GM04503 (cell line): ENCODE measurements around the gene NPAS1.
A peak's percentile ranks its signal among the peaks of the same experiment; 100 is the strongest.

Experiments used
- DNase-seq: peaks from one replicate; pipeline ENCODE4 v3.0.0-alpha.2; 2012; ENCODE audit warnings: low read depth

NPAS1 gene

DNA sequence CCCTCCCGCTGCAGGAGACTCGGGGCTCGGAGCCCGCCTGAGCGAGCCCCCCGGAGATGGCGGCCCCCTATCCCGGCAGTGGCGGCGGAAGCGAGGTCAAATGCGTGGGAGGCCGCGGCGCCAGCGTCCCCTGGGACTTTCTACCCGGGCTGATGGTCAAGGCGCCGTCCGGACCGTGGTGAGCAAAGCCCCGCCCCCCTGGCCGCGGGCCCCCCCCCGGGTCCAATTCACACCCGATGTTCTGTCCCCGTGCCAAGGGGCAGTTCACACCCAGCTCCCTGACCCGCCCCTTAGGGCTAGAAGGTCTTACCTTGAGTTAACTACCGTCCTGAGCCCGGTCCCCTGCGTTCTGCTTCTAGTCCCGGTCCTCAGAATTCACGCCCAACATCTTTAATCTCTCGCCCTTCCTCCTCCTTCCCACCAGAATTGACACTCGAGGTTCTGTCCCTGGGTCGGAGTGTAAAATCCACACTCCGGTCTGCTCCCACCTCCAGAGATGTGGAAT, 1.4 kb downstream of the NPAS1 start:
- no peak for DNase-seq

DNA sequence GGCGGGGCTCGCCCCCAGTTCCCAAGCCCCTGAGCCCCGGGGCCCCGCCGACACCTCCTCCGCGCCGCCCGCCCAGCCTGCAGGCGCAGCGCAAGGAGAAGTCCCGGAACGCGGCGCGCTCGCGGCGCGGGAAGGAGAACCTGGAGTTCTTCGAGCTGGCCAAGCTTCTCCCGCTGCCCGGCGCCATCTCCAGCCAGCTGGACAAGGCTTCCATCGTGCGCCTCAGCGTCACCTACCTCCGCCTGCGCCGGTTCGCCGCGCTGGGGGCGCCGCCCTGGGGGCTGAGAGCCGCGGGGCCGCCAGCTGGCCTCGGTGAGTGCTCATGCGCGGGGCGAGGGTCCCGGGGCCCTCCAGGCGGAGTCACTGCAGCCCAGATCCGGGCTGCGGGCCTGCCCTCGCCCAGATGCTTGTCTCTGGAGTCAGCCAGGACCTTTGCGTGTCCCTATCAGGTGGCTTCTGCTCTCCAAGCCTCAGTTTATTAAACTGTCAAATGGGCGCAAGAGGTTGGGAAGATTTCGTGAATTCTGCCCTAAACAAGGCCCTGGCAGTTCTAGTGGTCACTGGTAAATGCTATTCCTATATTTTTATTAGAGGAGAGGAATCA, 2.0 kb downstream of the NPAS1 start:
- no peak for DNase-seq

DNA sequence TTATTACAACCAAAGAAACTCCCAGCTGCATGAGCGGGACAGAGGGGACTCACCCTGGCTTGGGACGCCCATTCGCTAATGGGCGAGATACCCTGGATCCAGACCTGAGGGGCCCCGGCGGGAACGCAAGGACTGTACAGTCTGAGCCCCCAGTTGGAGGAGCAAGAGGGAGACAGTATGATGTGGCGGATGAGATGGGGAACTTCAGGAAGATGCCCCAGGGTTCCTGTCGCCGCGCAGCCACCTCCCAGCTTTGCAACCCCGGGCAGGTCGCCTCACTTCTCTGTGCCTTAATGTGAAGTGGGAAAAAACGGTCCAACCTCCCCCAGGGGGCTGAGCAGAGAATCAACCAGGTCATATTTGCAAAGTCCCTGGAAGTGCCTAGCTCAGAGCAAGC, 2.5 kb downstream of the NPAS1 start:
- no peak for DNase-seq

DNA sequence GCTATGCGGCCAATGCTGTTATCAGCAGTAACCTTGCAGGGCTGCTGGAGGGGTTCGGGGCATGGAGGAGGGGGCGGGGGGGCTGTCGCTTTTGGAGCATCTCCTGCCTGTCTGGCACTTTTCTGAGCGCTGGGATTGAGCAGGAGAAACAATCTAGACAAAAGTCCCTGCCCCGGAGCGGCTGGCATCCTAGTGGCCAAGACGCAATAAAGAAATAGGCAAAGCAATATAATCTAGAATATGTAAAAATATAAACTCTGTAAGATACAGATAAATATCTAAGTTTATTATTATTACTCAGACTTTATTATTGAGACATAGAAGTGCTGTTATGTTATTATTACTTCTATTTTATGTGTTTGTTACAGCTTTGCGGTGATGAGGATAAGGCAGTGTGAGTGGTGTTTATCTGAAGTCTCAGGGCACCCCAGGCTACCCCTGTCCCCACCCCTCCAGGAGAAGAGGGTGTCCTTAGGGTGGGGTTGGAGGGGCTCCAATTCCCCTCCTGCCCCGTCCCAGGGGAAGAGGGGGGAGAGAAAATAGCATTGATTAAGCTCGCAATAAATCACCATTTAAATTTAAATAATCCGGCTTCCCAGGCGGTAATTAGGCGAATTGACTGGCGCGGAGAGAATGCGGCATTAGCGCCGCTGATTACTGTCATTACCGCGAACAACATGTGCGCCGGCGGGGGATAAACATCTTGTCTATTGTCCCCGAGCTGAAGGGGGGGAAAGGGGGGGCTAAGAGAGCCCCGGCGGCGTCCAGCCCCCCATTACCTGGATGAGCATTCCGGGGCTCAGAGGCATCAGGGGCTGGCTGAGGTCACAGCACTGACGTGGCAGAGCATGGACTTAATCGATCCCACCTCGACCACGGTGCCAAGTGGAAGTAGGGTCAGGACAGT, 3.2 kb downstream of the NPAS1 start:
- DNase-seq: no peak

DNA sequence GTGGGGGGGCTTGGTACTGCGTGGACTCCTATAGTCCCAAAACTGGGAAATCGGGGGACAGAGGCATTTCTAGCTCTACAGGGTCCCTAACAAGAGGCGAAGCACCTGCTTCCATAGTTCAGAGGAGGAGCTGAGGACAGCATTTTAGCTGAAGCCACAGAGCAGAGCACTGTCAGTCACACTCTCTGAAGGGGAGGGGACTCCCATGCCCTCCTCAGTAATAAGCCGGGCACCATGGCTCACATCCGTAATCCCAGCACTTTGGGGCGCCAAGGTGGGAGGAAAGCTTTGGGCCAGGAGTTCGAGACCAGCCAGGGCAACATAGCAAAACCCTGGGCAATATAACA, 3.8 kb downstream of the NPAS1 start:
- DNase-seq: no peak

DNA sequence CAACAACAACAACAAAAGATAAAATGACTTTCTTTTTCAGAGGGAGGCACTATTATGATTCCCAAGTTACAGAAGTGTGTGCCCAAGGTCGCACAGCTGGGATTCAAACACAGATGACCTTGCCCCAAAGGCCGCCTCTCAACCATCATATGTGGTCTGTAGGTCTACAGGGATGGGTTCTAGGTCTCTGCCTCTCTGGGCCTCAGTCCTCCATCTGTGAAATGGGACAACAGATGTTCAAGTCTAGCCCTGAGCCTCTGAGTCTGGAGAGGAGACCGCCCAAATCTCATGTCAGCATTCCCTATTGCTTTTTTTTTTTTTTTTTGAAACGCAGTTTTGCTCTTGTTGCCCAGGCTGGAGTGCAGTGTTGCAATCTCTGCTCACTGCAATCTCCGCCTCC, 4.9 kb downstream of the NPAS1 start:
- DNase-seq: no peak

DNA sequence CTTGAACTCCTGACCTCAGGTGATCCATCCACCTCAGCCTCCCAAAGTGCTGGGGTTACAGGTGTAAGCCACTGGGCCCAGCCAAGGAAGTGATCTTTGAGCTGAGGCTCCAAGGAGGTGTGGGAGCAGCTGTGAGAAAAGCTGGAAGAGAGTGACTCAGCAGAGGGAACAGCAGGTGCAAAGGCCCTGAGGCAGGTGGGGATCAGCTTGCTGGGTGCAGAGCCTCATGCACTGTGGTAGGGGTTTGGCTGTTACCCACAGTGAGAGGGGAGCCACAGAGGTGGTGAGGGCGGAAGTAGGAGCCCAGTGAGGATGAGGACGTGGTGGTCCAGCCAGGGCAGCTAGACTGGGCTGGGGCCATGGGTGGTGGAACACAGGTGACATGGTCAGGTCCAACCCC, 6.5 kb downstream of the NPAS1 start:
- DNase-seq: no peak

DNA sequence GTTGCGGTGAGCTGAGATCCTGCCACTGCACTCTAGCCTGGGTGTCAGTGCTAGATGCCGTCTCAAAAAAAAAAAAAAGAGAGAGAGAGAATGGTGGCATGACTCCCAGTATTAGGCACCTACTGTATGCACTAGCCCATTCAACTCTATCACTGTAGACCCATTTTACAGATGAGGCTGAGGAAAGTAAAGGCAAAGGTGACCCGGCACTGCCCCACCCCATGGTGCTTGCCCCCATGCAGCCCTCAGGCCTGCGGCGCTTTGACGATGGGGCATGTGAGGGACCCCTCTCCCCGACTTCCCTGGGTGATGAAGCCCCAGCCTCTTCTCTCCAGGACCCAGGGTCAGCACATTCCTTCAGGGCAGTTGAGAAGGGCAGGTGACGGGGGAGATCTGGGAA, 7.3 kb downstream of the NPAS1 start:
- DNase-seq: no peak

DNA sequence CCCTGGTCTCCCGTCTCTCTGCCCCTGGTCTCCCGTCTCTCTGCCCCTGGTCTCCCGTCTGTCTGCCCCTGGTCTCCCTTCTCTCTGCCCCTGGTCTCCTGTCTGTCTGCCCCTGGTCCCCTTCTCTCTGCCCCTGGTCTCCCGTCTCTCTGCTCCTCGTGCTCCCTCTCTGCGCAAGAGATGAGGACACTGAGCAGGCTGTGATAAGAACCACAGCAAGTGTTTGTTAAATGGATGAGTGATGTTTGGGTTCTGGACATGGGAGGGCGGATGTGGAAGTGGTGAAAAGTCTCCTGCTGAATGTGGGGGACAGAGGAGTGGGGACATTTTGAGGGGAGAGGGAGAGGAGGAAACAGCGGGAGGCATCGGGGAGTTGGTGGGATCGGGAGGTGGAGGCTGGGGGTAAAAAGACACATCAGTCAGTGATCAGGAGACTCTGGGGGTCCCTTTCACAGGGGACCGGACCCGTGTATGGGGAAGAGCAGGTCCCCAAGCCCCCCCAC, 8.0 kb downstream of the NPAS1 start:
- DNase-seq: no peak

DNA sequence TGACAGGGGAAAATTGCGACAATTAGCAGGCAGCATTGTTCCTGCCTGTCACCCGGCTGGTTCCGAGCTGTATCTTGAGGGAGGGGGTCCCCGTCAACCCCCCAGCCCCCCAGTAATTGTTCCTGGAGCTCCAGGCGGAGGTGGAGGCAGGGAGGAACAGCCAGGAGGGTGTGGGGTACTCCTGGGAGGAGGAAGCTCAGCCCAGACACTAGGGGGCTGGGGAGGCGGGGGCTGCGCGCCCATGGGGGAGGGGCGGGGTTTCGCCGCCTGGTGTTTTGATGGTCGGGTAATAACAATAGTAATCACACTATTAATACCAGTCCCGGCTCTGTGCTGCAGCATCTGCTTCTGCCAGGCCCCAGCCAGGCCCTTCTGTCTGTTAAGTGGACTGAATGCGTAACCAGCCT, 8.6 kb downstream of the NPAS1 start:
- DNase-seq: no peak

DNA sequence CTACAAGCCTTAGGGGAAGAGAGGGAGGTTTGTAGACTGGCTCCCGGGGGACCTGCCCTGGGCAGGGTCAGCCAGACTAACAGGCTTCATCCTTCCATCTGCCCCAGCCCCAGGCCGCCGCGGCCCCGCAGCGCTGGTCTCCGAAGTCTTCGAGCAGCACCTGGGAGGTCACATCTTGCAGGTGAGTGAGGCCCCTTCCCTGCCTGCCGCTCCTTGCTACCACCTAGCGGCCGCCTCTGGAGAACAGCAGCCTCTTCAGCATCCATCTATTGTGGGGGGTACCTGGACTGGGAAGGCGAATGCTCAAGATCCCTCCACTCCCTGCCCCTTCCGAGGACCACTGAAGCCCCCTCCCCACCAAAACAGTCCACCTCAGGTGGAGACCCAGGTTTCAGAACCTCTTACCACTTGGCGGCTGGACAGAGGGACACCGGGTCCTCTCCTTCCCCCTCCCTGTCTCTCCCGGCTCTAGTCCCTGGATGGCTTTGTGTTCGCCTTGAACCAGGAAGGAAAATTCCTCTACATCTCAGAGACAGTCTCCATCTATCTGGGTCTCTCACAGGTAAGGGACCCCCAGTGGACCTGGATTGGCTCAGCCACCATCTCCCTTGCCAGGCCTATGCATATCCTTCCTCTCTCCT, 12.7 kb downstream of the NPAS1 start:
- no peak for DNase-seq

DNA sequence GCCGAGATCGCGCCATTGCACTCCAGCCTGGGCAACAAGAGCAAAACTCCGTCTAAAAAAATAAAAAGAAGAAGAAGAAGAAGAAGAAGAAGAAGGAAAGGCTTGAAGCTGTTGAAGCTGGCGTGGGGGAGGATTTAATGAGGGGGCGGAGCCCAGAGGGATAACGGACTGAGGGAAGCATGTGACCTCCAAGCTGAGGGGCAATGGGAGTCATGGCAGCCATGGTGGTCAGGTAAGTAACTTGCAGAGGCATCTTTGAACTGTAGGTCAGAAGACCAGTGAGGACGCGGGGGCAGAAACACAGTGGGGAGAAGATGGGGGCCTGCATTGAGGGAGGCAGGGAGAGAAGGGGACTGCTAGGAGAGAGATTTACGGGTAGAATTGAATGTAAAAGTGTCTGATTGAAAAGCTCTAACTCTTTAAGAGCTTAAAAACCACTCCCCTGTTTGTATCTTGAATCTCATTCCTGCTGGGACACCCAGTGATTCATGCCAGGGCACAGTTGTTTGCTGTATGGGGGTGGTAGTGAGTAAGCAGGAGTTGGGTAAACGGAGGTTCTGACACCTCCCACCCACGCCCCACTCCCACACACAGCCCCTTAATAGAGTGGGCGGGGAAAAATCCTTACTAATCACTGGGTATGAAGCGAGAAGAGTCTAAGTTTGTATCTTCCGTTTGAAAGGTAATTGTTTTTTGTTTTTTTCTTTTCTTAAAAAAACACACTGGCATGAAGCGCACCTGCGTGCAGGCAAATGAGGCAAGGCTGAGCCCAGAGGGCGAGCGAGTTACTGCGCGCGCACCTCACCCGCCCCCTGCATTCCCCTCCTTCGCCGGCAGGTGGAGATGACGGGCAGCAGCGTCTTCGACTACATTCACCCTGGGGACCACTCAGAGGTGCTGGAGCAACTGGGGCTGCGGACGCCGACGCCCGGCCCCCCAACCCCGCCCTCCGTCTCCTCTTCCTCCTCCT, 15.8 kb downstream of the NPAS1 start:
- peak; percentile 29 for DNase-seq

DNA sequence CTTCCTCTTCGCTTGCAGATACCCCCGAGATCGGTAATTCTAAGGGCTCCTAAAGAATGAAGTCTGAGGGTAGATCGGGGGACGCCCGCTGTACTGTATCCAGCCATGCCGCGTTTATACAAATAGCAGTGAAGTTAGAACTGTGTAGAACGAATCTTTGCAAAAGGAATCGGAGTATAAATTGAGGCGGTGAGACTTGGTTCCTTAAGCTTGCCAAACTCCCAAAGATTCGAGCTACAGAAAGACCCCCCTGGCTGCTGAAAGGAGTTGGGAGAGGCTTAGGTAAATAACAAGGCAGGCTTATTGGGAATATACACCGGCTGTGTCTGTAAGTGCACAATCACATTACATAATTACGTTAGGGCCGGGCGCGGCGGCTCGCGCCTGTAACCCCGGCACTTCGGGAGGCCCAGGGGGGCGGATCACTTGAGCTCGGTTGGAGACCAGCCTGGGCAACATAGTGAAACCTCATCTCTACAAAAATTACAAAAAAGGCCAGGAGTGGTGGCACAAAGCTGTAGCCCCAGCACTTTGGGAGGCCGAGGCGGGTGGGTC, 16.5 kb downstream of the NPAS1 start:
- DNase-seq: no peak

DNA sequence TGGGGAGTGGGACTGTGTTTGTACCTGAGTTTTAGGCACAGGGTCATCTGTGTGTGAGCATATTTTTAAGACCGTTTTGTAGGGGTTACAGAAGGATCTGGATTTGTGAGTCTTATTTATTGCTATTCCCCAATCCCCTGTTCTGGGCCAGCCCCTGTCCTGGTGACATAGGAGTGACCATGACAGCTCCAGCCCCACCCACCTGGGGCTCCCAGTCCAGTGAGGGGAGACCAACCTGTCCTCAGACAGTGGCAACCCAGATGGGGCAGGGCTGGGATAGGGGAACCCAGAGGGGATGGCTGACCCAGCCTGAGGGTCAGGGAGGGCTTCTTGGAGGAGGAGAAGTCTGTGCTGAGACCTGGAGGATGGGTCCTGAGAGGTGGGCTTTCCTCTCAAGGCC, 18.1 kb downstream of the NPAS1 start:
- no peak for DNase-seq

DNA sequence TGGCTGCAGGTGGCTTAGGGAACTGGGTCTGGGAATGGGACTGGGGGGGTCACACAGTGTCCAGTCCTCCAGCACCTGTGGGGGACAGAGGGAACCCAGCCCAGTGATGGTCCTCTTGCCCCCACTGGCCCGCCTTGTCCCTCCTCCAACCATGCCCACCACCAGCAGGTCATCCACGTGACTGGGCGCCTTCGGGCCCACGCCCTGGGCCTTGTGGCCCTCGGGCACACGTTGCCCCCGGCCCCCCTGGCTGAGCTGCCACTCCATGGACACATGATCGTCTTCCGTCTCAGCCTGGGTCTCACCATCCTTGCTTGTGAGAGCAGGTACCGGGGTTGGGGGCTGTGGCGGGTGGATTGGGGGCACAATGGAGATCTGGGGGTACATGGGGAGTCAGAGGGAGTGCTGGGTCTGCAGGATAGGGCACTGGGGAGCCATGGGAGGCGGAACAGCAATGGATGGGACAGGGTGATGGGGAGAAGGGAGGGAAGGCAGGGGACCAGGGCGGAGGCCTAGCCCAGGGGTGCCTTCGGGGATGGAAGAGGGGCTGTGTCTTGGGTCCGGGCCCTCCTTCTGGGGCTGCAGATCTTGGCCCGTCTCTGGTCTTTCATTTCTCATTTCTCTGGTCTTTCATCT, 19.7 kb downstream of the NPAS1 start:
- DNase-seq: no peak

DNA sequence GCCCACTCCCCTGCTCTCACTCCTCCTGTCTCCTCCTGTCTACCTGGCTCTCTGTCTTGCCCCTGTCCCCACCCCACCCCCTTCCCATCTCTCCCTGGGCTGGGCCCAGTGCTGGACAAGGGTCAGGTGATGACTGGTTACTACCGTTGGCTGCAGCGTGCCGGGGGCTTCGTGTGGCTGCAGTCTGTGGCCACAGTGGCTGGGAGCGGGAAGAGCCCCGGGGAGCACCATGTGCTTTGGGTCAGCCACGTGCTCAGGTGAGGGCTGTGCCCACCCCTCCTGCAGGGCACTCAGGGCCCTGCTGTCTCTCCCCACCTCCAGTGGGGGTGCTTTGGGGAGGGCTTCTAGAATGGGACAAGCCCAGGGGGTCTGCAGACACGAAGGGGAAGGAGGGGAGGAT, 21.2 kb downstream of the NPAS1 start:
- DNase-seq: no peak

DNA sequence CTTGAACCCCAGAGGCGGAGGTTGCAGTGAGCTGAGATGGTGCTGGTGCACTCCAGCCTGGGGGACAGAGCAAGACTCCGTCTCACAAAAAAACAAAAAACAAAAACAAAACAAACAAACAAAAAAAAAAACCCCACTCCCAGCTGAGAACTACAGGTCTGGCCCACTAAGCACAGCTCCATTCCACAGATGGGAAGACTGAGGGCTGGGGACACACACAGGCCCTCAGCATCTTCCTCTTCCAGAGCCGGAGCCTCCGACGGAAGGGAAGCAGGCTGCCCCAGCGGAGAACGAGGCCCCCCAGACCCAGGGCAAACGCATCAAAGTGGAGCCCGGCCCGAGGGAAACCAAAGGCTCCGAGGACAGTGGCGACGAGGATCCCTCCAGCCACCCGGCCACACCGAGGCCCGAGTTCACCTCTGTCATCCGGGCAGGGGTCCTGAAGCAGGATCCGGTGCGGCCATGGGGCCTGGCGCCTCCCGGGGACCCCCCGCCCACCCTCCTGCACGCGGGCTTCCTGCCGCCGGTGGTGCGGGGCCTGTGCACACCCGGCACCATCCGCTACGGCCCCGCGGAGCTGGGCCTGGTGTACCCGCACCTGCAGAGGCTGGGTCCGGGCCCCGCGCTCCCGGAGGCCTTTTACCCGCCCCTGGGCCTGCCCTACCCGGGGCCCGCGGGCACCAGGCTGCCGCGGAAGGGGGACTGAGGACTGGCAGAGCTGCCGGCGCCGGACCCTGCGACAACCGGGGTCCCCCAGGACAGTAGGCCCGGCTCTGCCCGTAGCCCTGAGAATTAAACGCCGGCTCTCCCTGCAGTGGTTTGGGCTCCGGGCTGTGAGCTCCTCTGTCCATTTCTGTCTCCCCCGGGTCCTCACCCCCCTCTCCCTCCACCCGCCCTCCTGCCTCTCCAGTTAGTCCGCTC, 25.6 kb downstream of the NPAS1 start:
- DNase-seq: no peak

DNA sequence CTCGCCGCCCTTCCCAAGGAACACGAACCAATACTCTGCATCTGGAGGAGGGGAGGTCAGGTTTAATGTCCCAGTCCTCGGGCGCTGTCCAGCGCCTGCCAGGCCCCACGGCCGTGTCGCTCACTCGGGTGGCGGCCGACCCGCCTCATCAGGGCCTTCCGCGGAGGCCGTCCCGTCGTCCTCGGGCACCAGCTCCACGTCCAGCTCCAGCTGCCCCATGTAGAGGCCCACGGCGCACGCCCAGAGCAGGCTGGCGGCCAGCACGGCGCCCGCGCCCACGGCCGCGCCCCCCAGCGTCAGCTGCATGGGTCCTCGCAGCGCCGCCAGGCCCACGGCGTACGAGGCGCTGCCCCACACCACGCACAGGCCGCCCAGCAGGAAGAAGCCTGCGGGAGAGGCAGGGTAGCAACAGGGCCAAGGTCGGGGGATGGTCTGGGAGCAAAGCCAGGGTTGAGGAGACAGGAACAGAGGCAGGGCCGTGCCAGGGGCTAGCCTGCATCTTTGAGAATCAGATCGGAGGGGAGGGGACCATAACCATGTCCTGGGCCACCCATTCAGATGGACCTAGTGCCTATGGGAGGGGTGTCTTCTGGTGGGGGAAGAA, 26.3 kb downstream of the NPAS1 start:
- DNase-seq: no peak

DNA sequence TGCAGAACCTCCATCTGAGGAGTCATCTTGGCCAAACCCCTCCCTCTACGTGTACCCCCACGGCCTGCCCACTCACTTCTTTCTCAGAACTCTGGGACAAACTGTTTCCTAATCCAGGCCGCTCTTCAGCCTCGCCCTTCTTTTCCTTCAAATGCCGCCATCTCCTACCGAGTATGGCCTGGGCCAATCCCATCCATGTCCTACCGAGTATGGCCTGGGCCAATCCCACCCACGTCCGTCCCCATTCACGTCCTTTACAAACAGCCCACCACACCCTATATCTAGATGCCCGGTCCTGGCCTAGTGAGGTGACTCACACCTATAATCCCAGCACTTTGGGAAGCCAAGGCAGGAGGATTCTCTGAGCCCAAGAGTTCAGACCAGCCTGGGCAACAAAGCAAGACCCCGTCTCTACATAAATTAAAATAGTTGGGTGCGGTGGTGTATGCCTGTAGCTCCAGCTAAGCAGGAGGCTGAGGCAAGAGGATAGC, 27.7 kb downstream of the NPAS1 start:
- no peak for DNase-seq
